ENCODE measurements around the gene CNPY4.

Gene CNPY4

GRCh38 chr7:100171087-100171681 lies 51.8 kb downstream of the CNPY4 start:
- Mint-ChIP-seq H3K27ac (peak overlapping the region; percentile 22), H3K36me3 (ENCODE audit: low read depth) (no peaks in the 10 kb centered on the region), H3K9me3 (no peaks in the 10 kb centered on the region), H3K4me1 (peaks cover 59% of the 10 kb centered on the region), H3K4me3 (peak overlapping the region; percentile 62), H3K27me3 (peaks cover 26% of the 10 kb centered on the region)
- DNase-seq = no peak
- ATAC-seq = peak; percentile 39

GRCh38 chr7:100171840-100172239 lies 52.4 kb downstream of the CNPY4 start:
- H3K27ac Mint-ChIP-seq = no peak overlapping the region
- no peaks in the 10 kb centered on the region for H3K9me3 Mint-ChIP-seq
- no peak for DNase-seq
- peaks cover 57% of the 10 kb centered on the region for H3K4me1 Mint-ChIP-seq
- peak overlapping the region; percentile 30 for H3K4me3 Mint-ChIP-seq
- no peak for ATAC-seq
- no peaks in the 10 kb centered on the region for H3K36me3 Mint-ChIP-seq (ENCODE audit: low read depth)
- H3K27me3 Mint-ChIP-seq = peaks cover 22% of the 10 kb centered on the region

DNA sequence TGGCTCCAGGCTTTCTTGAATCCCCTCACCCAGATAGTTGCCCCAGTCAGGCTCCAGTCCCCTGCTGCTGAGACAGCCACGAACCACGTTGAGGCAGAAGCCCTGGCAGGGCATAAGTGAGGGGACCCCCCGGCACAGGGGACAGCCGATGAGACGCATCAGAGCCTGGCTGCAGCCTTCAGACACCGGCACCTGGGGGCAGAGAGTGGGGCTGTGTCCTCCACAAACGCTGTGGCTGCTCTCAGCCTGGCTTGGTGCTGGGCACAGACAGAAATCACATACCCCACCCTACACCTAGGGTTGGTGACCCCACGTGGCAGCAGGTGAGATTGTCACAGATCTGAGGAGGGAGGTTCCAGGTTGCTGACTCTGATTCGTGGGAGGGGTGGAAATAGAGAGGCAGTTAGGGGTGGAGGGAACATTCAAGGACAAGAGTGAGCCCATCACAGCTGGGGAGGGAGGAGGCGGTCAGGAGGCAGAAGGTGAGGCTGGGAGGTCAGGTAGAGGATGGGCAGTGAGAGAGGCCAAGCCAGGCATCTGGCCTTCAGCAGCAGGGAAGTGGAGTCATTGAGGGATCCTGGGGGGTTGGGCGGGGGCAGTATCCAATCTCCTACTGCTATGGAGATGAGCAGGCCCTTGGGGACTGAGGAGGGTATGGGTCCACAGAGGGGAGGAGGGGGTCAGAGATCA lies 54.5 kb downstream of the CNPY4 start:
- Mint-ChIP-seq H3K36me3 (ENCODE audit: low read depth) (no peaks in the 10 kb centered on the region), H3K27me3 (peaks cover 11% of the 10 kb centered on the region), H3K9me3 (no peaks in the 10 kb centered on the region), H3K4me3 (no peak overlapping the region), H3K27ac (no peak overlapping the region), H3K4me1 (peaks cover 41% of the 10 kb centered on the region)
- ATAC-seq (no peak), DNase-seq (no peak)

- Mint-ChIP-seq H3K4me3 (no peak overlapping the region), H3K36me3 (ENCODE audit: low read depth) (no peaks in the 10 kb centered on the region), H3K4me1 (peaks cover 35% of the 10 kb centered on the region), H3K9me3 (no peaks in the 10 kb centered on the region), H3K27me3 (peaks cover 11% of the 10 kb centered on the region), H3K27ac (no peak overlapping the region)
- ATAC-seq (no peak), DNase-seq (no peak)
These were observed 55.1 kb downstream of the CNPY4 start for GRCh38 chr7:100174582-100174981.
